HG03565 (cell line): Measurements from ENCODE around the gene ZNF827.

ENCODE experiments used
- ATAC-seq: cut with Tn5 transposase; IDR thresholded peaks from one replicate; pipeline ENCODE4 v1.9.1; 2021; ENCODE audit warnings: mild to moderate bottlenecking, moderate library complexity; ENCODE audit not compliant: unreplicated experiment

The ZNF827 gene

DNA sequence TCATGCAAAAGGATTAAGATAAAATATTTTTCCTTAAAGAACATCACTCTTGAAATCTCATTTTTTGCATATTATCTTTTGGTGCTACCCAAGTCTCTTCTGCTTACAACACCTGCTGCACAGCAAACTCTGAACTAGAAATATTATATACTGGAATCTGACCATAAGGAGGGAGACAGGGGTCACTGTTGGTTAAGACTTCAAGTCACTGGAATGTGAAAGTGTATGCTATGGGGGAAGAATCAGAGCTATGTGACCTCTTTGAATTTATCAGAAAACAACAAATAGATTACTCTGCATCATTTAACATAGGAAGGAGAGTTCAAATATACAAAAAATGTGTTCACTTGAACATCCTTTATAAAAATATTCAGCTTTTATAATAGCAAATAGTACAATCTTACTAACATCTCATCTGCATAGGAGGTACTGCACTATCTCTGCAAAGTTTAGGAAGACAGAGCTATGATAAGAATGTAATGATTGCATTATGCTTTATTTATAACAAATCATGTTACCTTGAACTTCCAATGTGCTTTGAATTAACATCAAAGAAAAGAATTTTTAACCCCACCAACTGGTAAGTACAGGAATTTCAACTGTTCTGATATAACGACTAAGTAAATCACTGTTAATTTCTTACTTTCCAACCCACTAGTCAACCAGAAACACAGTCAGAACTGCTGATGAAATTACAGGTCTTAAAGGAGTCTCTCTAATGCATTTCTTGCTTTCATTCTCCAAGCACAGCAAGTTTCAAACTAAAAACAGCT is 69.8 kb downstream of the ZNF827 start:
- ATAC-seq, result peak; percentile 72

DNA sequence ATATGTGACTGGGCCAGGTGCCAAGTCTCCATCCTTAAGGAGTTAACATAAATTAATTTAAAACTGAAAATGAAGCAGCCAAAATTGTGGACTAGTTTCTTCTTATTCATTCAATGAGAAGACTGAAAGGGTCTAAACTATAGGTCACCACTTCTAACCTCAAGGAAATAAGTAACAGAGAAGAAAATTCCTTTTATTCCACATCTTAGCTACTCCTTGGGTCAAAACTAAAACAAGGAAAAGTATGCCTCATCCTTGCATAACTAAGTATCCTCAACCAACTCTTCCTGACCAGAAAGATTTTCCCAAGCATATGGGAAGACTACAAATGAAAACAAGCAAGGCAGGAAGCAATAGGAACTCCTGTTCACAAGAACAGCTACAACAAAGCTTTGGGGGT is 71.2 kb downstream of the ZNF827 start:
- ATAC-seq, result no peak

DNA sequence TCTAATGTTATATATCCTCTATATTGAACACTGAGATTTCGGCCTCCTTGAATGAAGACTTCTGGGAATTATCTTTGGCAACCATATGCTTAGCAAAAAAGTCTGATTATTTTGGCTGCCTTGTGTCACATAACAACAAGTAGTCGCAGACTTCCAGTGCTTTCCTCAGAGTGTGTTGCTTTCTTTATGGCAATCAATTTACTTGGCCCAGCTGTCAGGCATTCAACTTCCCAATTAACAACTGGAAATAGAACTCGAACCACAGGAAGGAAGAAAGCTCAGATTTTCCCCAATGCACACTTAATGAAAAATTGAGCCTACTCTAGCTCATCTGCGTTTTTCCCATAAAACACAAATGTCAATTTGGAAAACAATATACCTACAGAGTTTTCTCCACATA is 71.6 kb downstream of the ZNF827 start:
- ATAC-seq, result no peak

DNA sequence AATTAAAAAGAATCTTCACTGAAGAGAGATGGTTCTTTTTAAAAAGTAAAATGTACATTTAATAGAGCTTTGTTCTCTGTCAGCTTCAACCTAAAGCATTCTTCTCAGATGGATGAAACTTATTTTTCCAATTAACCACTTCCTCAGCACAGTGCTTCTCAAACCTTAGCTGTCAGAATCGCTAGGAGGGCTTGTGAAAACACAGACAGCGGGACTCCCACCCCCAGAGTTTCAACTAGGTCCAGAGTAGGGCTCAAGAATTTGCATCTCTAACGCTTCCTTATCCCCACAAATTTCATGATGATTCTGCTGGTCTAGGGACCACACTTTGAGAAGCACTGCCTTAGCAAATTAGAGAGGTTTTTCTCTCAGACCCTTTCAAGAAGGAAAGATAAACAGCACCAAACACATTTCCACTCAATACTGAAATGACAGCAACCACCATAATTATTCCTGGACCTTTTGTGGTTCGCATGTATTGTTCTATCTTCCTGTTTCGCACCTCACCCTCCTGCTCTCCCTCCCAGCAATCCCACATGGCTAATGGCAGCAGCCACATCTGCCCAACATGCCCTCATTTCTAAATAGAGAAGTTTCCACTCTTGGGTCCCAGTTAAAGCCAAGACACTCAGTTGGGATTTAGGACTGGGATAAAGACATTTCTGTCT is 73.2 kb downstream of the ZNF827 start:
- peak; percentile 27 for ATAC-seq

DNA sequence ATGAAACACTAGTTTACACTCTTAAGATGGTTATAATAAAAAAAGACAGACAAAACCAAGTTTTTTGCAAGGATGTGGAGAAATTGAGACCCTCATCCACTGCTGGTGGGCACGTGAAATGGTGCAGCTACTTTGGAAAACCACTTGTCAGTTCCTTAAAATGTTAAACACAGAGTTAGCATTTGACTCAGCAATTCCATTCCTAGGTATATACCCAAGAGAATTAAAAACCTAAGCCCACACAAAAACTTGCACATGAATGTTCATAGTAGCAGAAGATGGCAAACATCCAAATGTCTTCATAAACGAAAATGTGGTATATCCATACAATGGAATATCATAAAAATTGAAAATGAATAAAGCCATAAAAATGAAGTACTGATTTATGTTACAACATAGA is 75.4 kb downstream of the ZNF827 start:
- ATAC-seq, result no peak

DNA sequence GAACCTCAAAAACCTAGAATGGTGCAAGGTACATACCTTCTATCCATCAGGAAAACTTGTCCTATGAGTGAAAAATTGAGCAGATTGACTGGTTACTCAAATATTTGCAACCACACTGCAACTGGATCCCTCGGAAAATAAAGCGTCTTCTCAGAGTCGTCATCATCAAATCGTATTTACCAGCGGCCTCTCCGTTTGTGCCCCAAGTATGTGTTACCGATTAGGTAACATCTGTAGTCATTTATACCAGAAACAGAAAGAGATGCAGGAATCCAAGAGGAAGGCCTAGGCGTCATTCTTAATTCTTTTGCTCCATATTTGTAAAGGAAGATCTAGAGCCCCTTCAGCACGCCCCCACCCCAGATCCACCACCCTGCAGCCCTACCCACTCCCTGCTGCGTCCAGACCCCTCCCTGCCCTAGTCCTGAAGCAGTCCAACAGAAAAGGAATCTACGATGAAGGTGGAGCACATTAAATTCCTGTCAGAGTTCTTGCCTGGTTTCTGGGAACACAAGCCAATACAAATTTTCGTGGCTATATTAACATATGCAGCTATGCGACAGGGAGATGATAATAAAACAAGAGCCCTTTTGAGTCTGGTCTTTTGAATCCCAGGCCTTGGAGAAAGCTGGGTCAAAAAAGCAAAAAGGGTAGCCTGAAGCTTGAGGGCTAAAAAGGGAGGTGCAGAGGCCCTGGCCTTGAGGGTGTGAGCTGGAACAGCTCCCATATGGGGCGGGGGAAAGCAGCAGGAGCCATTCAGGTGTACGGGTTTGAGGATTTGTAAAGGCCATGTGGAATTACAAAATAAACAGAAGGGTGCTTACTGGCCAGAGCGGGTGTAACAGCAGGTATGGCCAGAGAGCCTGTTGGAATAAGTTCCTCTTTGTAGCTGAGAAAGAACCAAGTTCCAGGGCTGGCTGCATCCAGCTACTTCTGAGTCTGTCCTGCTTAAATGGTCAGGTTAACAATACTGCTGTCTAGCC is 77.0 kb downstream of the ZNF827 start:
- ATAC-seq, result no peak

DNA sequence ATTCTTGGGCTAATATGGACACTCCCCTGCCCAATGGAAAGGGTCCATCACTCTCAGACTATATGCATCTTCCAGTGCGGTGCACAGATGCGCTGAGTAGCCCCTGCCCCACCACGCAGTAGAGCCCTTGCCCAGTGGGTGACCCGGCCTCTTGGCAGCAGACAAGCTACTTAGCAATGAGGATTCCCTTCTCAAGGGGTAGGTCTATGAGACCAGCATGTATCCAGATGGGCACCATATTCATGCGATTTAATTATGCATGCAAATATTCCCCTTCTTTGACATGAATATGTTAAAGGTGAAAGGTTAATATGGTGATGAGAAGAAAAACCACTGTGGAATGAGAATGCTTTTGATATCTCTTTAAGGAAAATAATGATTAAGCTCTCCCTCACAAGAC is 77.7 kb downstream of the ZNF827 start:
- ATAC-seq, result no peak

DNA sequence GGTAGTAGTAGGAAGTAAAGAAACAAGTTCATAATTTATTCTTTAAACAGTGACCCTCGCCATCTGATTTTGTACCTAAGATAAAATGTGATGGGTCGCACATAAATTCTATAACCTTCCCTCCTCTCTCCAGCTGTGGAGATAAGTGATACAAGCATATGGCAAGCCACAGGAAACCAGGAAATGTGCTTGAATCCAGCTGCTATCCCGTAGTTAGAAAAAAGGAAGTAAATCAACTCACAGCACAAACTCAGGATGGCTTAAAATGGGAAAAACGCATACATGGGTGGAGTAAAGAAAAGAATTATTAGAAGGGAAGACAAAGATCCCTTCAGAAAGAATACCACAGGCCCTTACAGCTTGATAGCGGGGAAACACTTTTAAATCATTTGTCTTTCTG is 78.2 kb downstream of the ZNF827 start:
- no peak for ATAC-seq

DNA sequence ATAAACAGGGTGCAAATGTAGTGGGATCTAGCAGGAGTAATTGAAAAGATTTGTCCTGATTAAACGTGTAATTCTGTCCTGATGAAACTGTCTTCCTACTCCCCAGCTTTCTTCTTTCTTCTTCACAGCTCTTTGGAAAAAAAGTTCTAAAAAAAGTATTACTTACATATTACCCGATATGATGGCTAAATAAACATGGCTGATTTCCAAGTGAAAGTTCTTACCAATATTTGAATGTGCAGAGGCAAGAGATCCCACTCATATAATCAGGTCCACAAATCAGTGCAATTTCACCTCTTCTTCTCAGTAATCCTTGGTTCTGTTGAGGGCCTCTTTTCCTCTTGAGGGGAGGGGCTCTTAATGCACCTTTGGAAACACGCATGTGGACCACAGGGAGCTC is 78.7 kb downstream of the ZNF827 start:
- ATAC-seq, result no peak

DNA sequence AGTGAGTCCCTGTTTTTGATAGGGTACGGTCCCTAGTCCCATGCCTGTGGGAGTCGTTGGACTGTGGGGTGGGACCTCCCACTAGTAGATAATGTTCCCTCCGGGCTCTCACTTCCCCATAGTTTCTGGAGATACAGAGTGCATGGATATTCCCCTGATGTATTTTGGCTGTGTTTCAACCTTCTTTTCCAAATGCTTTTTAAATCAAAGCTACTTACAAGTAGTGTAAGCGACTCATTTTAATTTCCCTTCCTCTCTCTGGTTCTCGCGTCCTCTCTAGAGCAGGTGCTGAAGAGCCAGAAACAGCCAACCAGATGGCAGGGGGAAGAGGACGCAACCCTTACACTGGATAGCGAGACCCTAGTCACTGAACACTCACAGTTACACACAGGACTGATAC is 79.2 kb downstream of the ZNF827 start:
- ATAC-seq, result no peak

DNA sequence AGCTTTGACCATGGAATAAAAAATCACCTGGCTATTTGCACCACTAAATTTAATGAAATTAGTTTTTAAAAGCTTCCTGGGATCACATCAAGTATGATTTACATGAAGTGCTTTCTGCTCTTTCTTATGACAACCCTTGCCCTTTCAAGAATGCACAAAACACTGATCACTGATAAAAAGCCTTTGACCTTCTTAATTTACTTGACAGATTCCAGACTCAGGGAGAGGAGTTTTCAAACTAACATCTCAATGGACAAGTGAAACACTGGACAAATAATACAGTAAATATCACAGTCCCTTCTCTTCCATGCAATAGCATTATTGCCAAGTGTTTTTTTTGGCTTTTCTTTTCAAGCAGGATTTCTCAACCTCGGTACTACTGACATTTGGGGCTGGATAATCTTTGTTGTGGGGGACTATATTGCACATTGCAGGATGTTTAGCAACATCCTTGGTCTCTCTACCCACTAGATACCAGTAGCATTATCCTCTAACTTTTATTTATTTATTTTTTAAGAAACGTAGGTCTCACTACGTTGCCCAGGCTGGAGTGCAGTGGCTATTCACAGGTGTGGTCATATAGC is 86.3 kb downstream of the ZNF827 start:
- ATAC-seq, result no peak

DNA sequence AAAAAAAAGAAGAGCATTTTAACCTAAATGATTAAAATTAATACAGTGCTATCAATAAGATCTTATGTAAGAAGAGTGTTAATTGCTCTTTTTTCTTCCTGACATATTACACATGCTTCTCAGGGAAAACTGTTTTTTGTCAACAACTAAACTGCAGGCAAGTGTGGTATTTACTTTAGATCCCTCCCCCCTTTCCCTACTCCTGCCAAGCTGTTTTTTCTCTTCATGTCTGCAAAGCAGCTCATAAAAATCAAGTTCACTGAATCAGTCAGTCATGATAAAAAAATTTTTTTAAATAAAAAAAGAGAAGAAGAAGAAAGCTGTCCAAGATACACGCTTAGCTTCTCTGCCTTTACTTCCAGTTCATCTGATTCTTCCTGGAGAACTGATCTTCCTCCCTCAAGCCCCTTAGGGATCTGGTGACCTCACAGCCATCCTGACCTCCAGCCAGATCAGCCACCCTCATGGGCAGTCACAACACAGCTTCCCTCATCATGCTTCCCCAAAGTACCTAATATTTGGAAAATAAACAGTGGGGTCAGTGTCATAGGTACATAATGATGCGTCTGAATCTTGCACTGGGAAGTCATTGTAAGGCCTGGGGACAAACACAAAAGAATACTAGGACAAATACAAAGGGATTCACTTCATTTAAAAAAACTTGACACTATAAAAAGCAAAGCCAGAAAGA is 87.0 kb downstream of the ZNF827 start:
- no peak for ATAC-seq

DNA sequence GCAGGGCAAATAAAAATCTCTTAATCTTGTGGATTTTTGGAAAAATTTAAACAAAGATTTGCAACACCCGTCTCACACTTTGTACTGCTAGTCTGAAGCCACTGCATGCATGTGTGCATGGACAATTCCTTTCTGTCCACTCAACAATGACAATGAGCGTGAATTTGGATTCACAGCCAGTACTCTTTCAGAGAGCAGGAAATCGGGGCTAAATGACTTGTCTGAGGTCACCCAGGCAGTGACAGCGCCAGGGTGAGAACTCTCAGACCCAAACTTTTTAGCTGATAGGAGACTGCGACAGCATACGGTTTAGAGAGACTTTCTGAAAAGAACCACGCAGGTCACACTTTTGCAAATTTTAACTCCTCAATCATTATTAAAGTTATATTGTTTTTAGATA is 90.9 kb downstream of the ZNF827 start:
- ATAC-seq, result no peak

DNA sequence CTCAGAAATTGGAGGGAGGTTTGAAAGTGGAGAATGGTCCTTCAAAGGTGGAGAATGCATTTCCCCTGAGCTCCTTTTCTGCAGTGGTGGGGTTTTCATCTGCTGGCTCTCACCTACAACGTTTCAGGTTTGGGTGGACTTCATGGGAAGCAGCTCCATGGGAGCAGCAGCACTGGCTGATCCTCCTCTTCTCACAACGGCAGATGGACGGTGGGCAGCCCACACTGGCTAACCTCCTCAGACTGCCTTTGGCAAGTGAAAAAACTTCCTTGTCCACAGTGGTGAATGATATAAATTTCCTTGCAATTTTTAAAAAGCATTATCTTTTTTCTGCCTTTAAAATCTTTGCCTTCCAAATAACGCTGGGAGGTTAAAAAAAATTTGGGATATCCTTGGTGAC is 93.5 kb downstream of the ZNF827 start:
- no peak for ATAC-seq

DNA sequence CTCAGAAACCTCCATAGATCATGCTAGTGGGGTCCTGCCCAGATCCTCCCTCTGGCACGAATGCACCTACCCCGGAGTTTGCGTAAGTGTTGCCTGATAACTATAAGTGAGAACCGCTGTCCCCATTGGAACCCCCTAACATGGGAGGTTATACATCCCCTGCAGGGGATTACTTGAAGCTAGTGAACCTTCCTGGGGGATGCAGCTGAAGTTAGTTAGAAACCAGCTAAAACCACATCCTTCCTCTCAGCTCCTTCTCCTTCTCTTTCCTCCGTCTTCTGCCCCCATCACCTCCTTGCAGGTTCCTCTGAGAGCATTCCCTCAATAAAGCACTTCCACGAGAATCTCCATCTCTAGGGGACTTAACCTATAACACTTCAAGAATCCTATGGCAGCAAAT is 95.0 kb downstream of the ZNF827 start:
- no peak for ATAC-seq

DNA sequence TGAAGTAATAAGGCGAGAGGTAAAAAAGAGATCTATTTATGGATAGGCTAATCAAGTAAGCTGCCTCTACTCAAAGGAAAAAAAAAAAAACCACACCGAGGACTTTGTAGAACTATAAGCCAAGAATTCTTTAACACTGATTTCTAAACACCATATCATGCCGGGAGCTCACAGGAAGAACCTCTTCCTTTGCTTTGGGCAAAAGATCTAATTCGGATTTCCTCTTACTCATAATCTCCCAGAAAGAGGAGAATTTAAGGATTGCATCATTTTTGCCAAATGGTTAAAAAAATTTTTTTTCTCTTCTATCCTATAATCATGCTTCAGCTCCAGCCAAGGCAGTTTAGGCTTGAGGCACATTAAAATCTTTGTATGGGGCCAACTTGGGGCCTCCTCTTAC is 95.5 kb downstream of the ZNF827 start:
- no peak for ATAC-seq

DNA sequence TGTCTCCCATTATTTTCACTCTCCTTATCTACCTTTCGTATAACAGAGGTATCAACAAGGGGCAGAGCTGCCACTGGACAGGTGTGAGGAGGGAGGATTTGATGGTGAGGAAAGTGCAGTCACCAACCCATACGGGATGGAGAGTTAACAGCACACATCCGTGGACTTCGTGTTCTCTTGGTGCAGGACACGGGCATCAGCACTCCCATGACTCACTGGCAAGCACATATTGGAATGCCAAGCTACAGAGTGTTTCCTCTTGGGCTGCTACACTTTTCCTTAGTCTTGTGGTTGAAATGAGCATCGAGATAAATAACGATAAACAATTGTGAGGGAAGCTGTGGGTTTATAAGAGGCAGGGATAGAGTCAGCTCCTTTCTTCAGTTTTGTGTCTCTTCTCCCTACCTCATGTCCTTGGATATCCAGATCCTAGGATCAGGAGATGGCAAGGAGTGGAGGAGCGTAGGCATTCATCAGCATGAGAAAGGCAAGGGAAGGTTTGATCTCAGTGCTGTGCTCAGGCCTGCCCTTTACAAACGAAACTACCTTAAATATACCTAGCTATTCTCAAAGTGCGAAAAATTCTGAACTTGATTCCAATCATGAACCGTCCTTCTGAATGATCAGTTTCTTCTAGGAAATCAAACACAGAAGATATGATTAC is 96.3 kb downstream of the ZNF827 start:
- ATAC-seq, result no peak

DNA sequence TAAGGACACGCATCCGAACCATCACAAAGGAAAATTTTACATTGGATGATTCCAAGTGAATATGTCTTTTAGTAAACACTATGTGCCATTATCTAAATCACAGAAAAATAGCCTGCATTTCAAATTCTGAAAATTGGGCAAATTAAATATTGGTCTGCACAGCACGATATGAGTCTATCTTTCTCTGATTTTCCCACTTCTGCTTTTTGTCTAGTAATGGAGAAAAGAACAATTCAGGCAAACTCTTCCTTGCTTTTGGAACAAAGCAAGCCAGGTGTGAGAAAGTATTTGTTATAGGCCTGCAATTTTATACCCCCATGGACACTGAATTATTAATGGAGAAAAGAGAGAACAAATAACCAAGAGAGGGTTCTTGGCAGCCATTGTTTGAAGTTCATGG is 97.8 kb downstream of the ZNF827 start:
- ATAC-seq, result no peak

DNA sequence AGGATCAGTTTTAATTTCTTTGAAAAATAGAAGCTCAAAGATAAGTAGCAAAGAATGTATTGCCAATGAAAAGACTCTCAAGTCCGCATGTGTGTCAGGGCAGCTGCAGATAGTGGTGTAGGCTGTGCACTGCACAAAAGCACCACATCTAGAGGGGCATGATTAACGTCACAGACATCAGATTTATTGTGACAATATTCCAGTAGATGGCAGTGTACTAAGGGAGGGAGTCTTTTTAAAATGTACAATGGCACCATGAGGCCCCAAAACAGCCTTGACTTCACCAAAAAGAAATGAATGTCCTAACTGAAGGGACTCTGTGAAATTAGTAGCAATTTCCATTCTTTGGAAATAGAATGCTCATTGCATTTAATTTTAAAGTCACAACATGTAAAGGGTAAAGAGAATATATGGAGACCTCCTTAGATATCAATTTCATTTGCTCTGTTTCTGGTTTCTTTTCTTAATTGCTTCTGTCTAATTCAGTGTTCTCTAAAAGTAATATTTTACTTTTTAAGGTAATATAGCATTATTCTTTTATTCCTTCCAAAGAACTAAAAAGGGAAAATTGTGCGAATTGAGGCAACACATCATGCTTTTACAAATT is 98.4 kb downstream of the ZNF827 start:
- peak; percentile 85 for ATAC-seq

DNA sequence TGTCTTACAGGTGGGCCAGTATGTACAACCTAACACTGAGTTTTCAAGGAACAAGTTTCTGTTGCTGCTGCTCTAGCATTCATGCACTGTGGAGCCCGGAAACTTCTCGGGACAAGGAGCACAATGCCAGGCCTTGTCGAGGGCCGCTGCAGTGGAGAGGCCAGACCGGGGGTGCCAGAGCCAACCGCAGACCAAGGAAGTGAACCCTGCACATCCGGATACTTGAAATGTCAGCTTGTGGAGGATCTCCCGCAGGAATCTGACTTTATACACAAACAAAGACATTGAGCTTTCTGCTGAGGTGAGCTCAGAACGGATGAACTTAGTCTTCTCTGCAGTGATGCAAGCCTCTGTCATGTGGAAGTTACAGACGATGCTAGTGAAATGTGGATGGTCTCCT is 99.5 kb downstream of the ZNF827 start:
- no peak for ATAC-seq
